KMS-11 (cell line): ENCODE measurements around the gene GPR61.

Source experiments
- H2AFZ ChIP-seq: fragments of 200-600 bp; sonication (generic); 2 replicates; pipeline ENCODE4 v1.6.1; 2016; ENCODE audit warnings: antibody characterized with exemption, mixed run types, low read depth
- H3K27ac ChIP-seq: fragments of 200-600 bp; sonication (generic); 2 replicates; pipeline ENCODE4 v1.6.1; 2016; ENCODE audit warnings: mild to moderate bottlenecking, mixed run types
- H3K27me3 ChIP-seq: fragments of 200-600 bp; sonication (generic); 2 replicates; pipeline ENCODE4 v1.6.1; 2017; ENCODE audit warnings: mild to moderate bottlenecking, low read depth, mixed run types, moderate library complexity; ENCODE audit not compliant: insufficient read depth
- H3K36me3 ChIP-seq: fragments of 200-600 bp; sonication (generic); 2 replicates; pipeline ENCODE4 v1.6.1; 2017; ENCODE audit warnings: mild to moderate bottlenecking, mixed run types; ENCODE audit not compliant: insufficient read depth
- H3K4me1 ChIP-seq: fragments of 200-600 bp; sonication (generic); 2 replicates; pipeline ENCODE4 v1.6.1; 2016; ENCODE audit warnings: mild to moderate bottlenecking, low read depth, mixed run types; ENCODE audit not compliant: poor library complexity, severe bottlenecking
- H3K4me2 ChIP-seq: fragments of 200-600 bp; sonication (generic); 2 replicates; pipeline ENCODE4 v1.7.0; 2016; ENCODE audit warnings: mild to moderate bottlenecking, mixed run types
- H3K4me3 ChIP-seq: fragments of 200-600 bp; sonication (generic); IDR thresholded peaks from 2 replicates; pipeline ENCODE4 v1.6.1; 2017; ENCODE audit warnings: low read depth, low read length, mixed read lengths; ENCODE audit not compliant: insufficient read depth
- H3K79me2 ChIP-seq: fragments of 200-600 bp; sonication (generic); 2 replicates; pipeline ENCODE4 v1.6.1; 2016; ENCODE audit warnings: low read depth, mixed run types; ENCODE audit not compliant: insufficient read depth
- H3K9ac ChIP-seq: fragments of 200-600 bp; sonication (generic); 2 replicates; pipeline ENCODE4 v1.6.1; 2016; ENCODE audit warnings: mild to moderate bottlenecking, mixed run types
- H4K20me1 ChIP-seq: fragments of 200-600 bp; sonication (generic); 2 replicates; pipeline ENCODE4 v1.6.1; 2016; ENCODE audit warnings: mild to moderate bottlenecking, mixed run types; ENCODE audit not compliant: insufficient read depth
- CTCF ChIP-seq: fragments of 200-600 bp; sonication (generic); conservative IDR thresholded peaks from 2 replicates; pipeline ENCODE4 v1.6.1; 2017; ENCODE audit warnings: low read depth, mild to moderate bottlenecking, antibody characterized with exemption, low read length, moderate library complexity, mixed read lengths

GPR61 gene

GRCh38 chr1:109500941-109501381 lies 38.7 kb upstream of the GPR61 start:
- H3K9ac ChIP-seq, result no peak overlapping the region
- H3K79me2 ChIP-seq, result peaks cover 3% of the 10 kb centered on the region; the same call in 1 of the 2 replicates
- H3K4me3 ChIP-seq, result no peak overlapping the region
- TF ChIP-seq CTCF, result no peak
- H3K4me1 ChIP-seq, result no peaks in the 10 kb centered on the region
- no peaks in the 10 kb centered on the region for H3K27me3 ChIP-seq
- H3K36me3 ChIP-seq, result no peaks in the 10 kb centered on the region; the same call in 1 of the 2 replicates
- no peak overlapping the region for H3K4me2 ChIP-seq
- no peaks in the 10 kb centered on the region for H4K20me1 ChIP-seq
- H3K27ac ChIP-seq, result no peak overlapping the region
- H2AFZ ChIP-seq, result no peak overlapping the region

- Histone ChIP-seq H3K79me2 (no peaks in the 10 kb centered on the region), H4K20me1 (no peaks in the 10 kb centered on the region), H3K27ac (no peak overlapping the region), H3K27me3 (no peaks in the 10 kb centered on the region), H3K9ac (no peak overlapping the region), H3K36me3 (no peaks in the 10 kb centered on the region), H2AFZ (no peak overlapping the region), H3K4me3 (no peak overlapping the region), H3K4me1 (no peaks in the 10 kb centered on the region), H3K4me2 (no peak overlapping the region)
- no peak for TF ChIP-seq CTCF
Measured at GRCh38 chr1:109501644-109502363, 37.9 kb upstream of the GPR61 start.

GRCh38 chr1:109502364-109502851 lies 37.3 kb upstream of the GPR61 start:
- no peaks in the 10 kb centered on the region for H3K79me2 ChIP-seq
- no peak overlapping the region for H2AFZ ChIP-seq
- no peaks in the 10 kb centered on the region for H4K20me1 ChIP-seq
- no peaks in the 10 kb centered on the region for H3K4me1 ChIP-seq
- no peak overlapping the region for H3K4me3 ChIP-seq
- H3K36me3 ChIP-seq, result no peaks in the 10 kb centered on the region
- no peak overlapping the region for H3K4me2 ChIP-seq
- H3K27me3 ChIP-seq, result no peaks in the 10 kb centered on the region
- H3K27ac ChIP-seq, result no peak overlapping the region
- H3K9ac ChIP-seq, result no peak overlapping the region
- TF ChIP-seq CTCF, result no peak

- H2AFZ ChIP-seq, result no peak overlapping the region
- TF ChIP-seq CTCF, result no peak
- no peaks in the 10 kb centered on the region for H4K20me1 ChIP-seq
- H3K4me1 ChIP-seq, result no peaks in the 10 kb centered on the region
- H3K36me3 ChIP-seq, result no peaks in the 10 kb centered on the region
- no peaks in the 10 kb centered on the region; the same call in 1 of the 2 replicates for H3K27me3 ChIP-seq
- no peak overlapping the region for H3K27ac ChIP-seq
- no peaks in the 10 kb centered on the region for H3K79me2 ChIP-seq
- H3K9ac ChIP-seq, result no peak overlapping the region
- no peak overlapping the region for H3K4me3 ChIP-seq
- H3K4me2 ChIP-seq, result no peak overlapping the region
Measured at GRCh38 chr1:109503935-109504334, 35.7 kb upstream of the GPR61 start.
